Activated CD8-positive, alpha-beta memory T cell treated with anti-CD3 and anti-CD28 coated beads, Interleukin-2, amount 50 U/mL, for 24 hours (primary cell): ENCODE data around the gene NRM.
"Not testable (repeated sequence)": the region's sequence is repeated elsewhere in the genome, so short reads cannot be mapped to it uniquely, and the experiment has no call there.

ENCODE experiments used
- DNase-seq: peaks from one replicate; pipeline ENCODE4 v3.0.0-alpha.2; 2020; ENCODE audit errors: extremely low read depth

Gene NRM

DNA sequence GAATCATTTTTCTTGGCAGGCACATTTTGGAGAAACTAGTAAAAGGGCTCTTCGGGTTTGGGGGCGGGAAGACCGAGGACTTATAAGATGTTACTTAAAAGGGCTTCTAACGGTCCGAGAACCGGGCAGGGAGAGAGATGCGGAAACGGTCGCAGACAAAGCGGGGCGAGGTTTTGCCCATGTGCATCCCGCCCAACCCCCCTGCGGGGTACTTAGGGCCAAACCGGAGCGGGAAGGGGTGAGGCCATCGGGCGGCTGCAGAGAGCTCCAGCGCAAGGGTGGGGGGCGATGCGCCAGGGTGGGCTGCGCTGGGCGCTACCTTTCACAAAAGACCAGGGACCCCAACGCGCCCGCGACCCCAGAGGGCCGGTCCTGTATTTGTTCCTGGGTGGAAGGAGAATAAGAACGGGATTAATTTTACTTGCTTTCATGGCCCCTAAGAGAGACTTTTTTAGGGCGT lies 30.0 kb upstream of the NRM start:
- no peak for DNase-seq

DNA sequence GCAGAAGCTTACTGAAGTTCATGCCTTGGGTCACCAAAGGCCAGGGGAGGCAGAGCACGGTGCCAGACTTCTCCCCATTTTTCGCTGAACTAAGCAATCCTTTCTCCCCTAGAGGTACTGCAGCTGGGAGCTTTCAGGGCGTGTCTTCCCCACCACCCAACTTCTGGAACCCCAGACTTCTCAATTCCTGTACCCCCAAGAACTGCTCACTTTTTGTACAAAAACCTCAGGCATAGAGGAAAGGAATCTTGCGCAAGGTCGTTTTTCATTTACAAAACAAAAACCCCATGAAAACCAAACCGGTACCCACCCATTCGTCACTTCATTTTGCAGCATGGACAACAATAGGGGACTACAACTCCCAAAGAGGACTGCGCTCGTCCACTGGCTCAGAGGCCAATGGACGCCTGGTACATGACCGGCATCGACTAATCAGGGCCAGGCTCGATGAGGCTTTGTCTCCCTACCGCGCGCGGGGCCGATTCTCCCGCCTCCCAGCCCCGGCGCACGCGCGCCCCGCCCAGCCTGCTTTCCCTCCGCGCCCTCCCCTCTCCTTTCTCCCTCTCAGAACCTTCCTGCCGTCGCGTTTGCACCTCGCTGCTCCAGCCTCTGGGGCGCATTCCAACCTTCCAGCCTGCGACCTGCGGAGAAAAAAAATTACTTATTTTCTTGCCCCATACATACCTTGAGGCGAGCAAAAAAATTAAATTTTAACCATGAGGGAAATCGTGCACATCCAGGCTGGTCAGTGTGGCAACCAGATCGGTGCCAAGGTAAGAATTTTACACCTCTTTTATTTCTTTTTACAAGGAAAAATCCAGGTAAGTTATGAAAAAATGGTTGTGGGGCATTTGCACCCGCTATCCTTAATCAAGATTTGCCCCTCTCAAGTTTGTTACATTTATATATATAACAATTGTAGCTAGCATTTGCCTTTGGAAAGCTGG lies 29.3 kb upstream of the NRM start, which contains the start of gene TUBB:
Gene TUBB (plus strand): TSS at position 562 of the 947 bp plus-strand sequence. CDS start 155 bp downstream, at position 717.
- peak; percentile 87 for DNase-seq

DNA sequence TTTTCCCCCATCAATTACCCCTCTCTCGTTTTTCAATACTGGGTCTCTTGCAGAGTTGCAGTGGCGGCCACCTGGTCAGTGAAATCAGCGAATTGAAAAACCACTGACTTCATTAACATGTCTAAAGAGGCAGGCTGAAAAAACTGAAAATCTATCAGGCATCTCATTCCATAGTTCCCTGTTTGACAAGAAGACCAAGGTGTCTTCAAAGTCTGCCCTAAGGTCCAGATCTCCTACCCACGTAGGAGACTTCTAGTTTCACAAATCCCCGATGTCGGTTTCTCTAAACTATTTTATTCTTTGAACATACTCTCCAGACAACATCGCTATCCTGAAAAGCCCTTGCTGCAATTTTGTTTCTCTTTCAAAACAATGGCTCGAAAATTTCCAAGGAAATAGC lies 28.6 kb upstream of the NRM start:
- no peak for DNase-seq

DNA sequence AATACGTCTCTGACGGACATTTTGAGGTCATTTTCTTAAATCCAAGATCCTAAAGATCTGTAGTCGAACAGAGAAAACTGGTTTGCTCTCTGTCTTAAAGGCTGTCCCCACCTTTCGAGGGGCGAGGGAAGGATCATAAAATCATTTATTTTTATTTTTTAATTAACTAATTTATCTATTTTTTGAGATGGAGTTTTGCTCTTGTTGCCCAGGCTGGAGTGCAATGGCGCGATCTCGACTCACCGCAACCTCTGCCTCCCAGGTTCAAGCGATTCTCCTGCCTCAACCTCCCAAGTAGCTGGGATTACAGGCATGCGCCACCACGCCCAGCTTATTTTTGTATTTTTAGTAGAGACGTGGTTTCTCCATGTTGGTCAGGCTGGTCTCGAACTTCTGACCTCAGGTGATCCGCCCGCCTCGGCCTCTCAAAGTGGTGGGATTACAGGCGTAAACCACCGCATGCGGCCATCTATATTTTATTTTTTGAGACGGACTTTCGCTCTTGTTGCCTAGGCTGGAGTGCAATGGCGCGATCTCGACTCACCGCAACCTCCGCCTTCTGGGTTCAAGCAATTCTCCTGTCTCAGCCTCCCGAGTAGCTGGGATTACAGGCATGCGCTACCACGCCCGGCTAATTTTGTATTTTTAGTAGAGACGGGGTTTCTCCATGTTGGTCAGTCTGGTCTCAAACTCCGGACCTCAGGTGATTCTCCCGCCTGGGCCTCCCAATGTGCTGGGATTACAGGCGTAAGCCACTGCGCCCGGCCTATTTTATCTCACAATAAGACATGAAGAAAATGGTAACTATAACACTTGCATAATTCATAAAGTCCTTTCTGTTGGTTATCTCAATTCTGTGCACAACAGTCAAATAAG lies 27.3 kb upstream of the NRM start:
- DNase-seq, result not testable (repeated sequence)

DNA sequence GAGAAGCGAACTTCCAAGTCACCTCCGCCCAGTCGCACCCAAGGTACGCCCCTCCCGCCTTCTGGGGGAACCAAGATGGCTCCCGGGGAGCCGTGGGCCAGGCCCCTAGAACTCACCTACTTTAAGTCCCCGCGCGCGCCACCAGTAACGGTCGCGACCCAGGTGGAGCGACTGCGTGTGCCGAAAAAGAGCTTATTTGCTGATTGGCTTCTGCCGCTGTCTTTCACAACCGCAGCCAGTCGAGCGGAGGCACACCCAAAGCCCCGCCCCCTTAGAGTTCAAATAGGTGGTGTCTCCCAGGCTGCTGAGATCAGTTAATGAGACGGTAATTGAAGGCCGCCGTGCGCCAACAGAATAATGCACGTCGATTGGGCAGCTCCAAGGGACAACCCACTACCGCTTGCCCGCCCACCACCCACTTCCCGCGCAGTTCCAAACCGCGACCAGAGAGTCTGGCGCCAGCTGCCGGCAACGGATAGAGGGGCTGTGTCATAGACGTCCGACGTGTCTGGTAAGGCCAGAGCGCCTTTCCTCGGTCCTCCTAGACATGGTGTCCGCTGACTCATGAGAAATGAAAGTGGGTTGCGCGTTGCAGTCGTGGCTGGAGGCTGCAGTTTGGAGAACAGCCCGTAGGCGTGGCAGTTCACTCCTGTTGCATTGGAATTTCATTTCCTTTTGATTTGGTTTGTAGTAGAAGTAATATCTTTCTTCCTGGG lies 26.5 kb upstream of the NRM start, which contains the start of gene MDC1:
Gene MDC1 (minus strand): TSS at position 153 of the 716 bp plus-strand sequence. CDS start 2,106 bp downstream, outside the sequence.
- peak; percentile 98 for DNase-seq

DNA sequence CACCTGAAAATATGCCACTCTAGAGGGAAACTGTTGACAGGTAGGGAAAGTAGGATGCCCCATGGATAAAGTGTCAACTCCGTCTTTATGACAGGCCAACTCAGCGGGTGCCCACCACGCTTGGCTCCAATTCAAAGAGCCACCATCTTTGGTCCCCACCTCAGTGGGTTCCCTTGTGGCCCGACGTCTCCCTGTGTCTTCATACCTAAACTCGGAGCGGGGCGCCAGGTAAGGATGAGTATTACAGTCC lies 26.0 kb upstream of the NRM start:
- DNase-seq, result no peak

DNA sequence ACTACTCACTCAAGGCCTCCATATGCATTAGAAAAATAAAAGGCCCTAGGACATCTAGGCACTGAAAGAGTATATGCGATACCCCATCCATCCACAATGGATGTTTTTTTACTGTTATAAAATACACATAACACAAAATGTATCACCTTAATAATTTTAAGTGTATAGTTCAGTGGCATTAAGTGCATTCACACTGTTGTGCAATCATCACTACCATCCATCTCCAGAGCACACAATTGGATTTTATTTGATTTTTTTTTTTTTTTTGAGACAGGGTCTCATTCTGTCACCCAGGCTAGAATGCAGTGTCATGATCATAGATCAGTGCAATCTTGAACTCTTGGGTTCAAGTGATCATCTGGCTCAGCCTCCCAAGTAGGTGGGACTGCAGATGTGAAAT lies 23.5 kb upstream of the NRM start:
- no peak for DNase-seq

DNA sequence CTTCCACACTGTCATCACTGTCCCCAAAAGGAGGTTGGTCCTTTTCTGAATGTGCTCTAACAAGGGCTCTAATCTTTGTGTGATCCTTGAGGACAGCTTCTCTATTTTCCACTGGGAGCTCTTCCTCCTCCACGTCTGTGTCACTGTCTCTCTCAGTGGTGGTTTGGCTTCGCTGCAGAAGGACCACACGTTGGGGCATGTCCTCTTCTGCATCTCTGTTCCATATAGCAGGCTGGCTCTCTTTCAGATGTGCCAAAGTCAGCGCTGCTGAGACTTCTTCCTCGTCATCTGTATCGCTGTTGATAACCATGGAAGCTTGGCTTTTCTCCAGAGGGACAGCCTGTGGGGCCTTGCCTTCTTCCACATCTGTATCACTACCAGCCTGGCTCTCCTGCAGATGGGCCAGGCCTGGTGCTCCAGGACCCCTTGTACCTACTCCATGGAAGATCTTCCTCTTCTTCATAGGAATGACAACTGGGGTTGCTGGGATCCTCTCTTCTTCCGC lies 21.7 kb upstream of the NRM start:
- DNase-seq, result no peak

DNA sequence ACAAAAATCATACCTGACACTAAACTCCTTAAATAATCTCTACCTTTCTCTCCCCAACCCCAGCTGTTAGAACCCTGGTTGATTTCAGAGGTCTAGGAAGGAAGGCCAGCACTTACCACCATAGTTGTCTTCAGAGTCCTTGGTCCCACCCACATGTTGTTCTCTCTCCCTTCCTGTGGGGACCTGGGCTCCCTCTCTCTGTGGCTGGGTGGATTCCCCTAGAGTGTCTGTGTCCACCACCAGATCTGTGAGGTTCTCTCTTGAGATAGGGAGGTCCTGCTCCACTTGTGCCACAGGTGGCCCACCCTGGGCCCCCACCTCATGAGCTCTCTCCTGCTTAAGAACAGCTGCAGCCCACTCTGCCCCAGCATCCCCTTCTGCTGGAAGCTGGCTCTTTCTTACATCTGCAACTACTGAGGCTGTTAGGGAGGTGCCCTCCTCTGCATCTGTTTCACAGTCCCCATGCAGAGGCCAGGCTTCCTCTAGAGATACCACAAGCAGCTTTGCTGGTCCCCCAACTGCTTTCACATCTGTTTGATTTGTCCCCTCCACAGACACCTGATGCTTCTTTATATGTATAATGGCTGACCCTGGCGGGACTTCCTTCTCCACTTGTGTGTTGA lies 21.1 kb upstream of the NRM start:
- DNase-seq, result no peak

DNA sequence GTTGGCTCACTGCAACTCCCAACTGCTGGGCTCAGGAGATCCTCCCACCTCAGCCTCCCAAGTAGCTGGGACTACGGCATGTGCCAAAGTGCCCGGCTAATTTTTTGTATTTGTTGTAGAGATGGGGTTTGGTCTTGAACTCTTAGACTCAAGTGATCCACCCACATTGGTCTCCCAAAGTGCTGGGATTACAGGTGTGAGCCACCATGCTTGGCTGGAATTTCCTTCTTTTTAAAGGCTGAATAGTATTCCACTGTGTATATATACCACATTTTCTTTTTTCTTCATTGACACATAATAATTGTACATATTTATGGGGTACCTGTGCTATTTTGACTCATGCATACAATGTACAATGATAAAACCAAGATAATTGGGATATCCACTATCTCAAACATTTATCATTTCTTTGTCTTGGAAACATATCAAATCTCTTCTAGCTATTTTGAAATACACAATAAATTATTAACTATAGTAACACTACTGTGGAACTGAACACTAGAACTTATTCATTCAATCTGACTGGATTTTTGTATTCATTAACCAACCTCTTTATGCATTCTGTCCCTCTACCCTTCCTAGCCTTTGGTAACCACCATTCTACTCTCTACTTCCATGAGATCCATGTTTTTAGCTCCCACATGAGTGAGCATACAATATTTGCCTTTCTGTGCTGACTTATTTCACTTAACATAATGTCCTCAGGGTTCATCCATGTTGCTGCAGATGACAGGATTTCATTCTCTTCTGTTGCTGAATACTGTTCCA lies 18.5 kb upstream of the NRM start:
- DNase-seq, result no peak

DNA sequence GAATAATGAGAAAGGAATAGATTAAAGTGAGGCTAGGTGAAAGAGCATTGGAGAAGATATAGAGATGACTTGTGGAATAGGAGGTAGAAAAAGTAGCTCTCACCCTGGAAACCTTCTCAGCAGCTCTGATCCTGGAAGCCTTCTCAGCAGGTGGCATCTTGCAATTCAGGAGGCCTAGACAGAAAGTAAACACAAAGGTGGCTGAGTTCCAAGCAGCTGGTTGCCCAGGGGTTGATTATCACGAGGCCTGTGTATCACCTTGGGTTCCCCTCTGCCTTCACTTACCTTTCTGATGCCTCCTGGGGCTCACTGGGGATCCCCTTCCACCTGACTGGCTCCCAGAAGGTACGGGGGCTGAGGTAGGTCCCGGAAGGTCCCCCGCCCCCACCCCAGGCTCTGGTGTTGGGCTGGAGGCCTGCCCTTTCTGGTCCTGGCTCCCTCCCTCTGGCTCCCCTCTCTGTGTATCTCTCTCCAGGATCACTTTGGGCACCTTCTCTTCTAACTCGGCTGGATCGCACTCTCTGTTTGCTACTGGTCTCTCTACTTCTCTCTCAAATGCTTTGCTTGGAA lies 16.6 kb upstream of the NRM start:
- no peak for DNase-seq

DNA sequence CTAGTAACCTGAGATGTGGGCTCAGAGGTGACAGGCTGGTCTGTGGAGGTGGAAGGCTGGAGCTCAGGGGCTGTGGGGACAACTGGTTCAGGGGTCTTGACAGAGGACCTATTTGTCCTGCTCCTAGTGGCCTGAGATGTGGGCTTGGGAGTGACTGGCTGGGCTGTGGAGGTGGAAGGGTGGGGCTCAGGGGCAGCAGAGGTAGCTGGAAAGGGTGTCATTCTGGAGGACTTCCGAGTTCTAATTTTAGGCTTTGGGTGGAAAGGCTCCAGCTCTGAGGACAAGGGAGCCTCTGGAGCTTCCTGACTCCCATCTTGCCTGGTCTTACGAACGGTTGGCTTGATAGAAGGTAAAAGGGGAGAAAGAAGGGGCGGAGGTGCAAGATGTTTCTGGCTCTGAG lies 14.8 kb upstream of the NRM start:
- DNase-seq, result no peak

DNA sequence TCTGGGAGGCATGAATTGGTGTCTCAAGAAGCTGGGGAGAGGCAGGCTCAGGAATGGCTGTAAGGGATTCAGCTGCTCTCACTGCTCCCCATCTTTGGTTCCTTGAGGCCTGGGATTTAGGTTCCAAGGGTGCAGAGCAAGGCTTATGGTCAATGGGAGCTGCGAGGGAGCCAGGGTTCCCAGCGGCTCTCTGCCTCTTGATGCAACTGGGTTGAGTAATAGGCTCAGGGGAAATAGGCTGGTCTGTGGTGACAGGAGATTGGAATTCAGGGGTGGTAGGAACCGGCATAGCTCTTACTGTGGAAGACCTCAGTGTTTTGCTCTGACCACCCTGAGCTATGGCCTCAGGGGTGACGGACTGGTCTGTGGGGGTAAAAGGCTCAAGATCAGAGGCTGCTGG lies 13.0 kb upstream of the NRM start:
- DNase-seq, result no peak

DNA sequence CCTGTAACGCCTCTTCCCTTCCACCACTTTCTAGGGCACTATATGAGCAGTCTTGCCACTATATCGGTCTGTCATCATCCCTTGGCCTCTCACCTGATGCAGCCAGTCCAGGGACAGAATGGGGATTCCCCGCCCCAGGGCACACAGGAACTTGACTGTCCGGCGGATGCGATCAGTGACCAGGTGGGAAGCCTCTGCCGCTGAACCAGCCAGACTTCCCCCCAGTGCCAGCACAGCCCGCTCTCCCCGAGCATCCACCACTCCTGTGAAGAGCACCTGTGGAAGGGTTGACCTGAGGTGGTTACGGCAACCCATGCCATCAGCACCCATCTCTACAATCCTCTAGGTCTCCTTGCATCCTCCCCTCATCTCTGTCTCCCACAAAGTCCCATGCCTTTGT lies 12.2 kb upstream of the NRM start:
- DNase-seq, result no peak

DNA sequence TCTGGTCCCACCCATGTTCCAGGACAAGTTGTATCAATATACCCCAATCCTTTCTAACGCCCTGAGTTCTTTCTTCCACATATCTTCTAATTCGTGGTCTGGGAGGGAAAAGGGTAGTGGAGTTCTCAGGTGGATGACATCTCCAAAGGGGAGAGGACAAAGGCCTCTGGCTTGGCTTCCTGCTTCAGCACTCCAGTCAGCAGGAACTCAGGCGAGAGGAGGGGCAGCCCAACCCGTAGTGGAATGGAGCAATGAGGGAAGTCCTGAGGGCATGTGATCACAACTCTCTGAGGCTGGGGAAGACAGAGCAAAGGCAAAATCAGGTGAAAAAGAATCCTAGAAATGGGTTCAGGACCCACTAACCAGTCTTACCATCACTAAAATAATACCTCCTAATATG lies 9.6 kb upstream of the NRM start:
- no peak for DNase-seq

DNA sequence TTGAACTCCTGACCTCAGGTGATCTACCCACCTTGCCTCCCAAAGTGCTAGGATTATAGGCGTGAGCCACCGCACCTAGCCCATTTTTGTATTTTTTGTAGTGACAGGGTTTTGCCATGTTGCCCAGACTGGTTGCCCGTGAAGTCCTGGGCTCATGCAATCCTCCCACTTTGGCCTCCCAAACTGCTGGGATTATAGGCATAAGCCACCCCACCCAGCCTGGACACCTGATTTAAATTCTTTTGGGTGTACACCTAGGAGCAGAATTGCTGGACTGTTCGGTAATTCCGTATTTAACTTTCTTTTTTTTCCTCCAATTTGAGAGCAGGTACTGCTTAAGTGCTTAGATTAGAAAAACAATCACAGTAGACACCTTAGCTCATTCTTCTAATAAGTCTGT lies 5.6 kb upstream of the NRM start:
- DNase-seq, result no peak

DNA sequence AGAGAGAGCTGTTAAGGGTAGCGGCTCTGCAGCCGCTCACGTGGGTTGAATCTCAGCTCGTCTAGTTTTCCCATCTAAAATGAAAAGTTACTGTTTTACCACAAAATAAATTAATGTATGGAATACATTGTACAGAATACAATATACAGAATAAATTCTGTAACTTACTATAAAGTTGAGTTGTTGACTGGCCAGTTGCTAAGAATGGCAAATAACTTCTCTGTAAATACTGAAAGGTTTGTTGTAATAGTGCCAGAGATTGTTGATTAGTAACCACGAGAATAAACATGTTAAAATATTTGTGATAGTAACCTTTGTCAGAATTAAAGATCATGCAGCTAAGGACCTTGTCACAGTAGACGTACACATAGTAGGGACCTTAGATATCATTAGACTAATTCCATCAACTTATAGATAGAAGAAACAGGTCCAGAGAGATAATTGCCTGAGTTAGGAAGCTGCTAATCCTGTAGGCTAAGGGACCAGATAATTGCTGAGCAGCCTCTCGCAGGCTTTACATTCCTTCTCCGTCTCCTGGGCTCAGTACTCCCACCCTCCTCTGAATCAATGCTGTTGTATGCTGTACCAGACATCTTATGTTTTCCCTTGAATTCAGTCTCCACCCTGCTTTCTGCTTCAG lies 544 bp upstream of the NRM start:
- no peak for DNase-seq

DNA sequence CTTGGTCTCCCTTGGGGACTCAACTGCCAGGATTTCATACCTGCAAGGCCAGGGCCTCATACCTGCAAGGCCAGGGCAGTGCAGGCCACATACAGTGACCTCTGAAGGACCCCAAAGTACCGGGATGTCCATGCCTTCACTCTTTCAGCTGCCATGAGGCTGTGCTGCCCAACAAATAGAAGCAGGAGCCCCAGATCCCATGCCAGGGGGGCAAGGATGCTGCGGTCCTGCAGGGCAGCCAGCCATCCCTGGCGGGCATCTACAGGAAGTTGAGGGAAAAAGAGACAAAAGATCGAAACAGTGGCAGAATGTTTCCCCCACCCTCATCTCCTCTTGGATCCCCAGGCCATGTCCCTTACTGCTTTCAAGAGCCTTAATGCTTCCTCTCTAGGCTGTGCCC lies 799 bp downstream of the NRM start:
- DNase-seq, result no peak

DNA sequence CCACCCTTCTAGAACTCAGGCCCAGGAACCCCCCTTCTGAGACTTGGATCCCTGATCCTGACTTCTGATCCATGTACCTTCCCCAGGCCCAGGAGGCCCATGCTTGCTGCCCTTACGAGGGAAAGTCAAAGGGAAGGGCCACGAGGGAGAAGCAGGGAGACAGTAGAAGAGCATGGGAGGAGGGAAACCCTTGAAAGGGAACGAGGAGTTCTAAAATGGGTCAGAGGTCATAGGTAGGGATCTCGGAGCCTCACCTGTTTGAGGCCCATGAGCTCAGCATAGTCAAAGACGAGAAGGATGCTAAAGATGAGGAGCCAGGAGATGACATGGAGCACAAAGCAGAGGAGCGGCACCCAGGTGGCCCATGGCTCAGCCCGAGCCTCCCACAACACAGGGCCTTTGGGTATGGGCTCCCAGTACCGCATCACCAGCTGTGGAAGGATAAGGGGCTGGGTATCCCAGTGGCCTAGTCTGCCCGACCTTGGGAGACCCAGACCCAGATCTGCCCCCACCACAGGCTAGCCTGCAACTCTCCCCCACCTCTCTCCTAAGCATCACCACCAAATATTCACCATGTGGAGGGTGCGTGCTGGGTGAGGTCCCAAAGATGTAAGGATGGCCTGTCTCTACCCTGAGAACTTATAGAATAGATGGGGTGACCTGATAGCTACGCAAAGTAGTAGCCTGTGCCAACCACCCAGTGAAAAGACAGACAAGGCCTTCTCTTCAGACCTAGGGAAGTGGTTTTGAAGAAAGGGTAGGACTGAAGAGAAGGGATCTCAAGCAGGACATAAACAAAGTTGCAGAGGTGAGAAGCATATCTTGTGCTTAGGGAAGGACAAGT lies 1.5 kb downstream of the NRM start:
- DNase-seq, result no peak
